ENCODE results near the gene ITIH4.

DNA sequence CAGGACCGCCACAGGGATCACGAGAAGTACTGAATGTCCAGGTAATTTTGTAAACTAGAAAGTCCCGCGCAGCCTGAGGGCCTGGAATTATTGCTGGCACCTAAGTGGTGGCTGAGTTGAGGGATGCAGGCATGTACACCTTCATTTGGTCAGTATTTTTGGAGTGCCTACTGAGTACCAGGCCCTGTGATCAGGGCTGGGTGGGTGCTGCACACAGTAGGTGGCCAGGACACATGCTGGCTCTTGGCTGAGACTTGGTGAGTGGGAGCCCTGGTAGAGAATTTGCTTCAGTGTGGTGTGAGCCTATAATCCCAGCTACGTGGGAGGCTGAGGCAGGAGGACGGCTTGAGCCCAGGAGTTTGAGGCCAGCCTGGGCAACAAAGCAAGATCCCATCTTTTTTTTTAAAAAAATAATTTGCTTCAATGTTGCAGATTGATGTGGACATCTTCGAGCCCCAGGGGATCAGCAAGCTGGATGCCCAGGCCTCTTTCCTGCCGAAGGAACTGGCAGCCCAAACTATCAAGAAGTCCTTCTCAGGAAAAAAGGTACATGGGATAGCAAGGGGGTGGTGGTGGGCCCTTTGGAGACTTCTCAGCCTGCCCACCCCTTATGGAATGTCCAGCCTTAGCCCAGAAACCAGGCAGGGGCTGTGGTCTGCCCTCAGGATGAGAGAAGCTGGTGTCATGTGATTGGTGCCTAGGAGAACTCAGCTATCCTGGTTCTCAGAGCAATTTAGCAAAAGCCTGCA lies 50.5 kb downstream of the ITIH4 start:
- no peak for TF ChIP-seq GATA3 (IDR thresholded peaks at IDR 0.05; ENCODE audit: low read depth, low read length)
- no peak for TF ChIP-seq GATA2 (IDR thresholded peaks at IDR 0.05; ENCODE audit: low read depth, low read length)

Data from SH-SY5Y (cell line).